ENCODE measurements around the gene FAM240B.

FAM240B gene

GRCh38 chr9:38761999-38762398 lies 42.1 kb upstream of the FAM240B start:
- TF ChIP-seq CTCF (IDR thresholded peaks at IDR 0.05; ENCODE audit: low read length) = no peak
- no peak for TF ChIP-seq EZH2phosphoT487 (IDR thresholded peaks at IDR 0.05; ENCODE audit: low read length)
- TF ChIP-seq EZH2 (optimal IDR thresholded peaks at IDR 0.05; ENCODE audit: low read depth, low read length) = no peak
- Histone ChIP-seq H4K20me1 (ENCODE audit: insufficient read depth, low read length) (no peaks in the 10 kb centered on the region), H3K4me3 (ENCODE audit: low read length) (no peak overlapping the region), H3K27me3 (replicated peaks; ENCODE audit: insufficient read depth, low read length) (no peaks in the 10 kb centered on the region), H3K27ac (ENCODE audit: low read length) (no peak overlapping the region), H3K4me1 (ENCODE audit: low read length) (no peaks in the 10 kb centered on the region), H3K36me3 (replicated peaks; ENCODE audit: insufficient read depth, low read length) (no peaks in the 10 kb centered on the region), H3K9me2 (replicated peaks; ENCODE audit: insufficient read depth, low read length) (no peaks in the 10 kb centered on the region), H3K9ac (ENCODE audit: low read length) (no peak overlapping the region), H2AFZ (ENCODE audit: low read length) (no peak overlapping the region), H3K9me3 (replicated peaks; ENCODE audit: insufficient read depth, low read length) (no peaks in the 10 kb centered on the region), H3F3A (ENCODE audit: insufficient read depth, low read length) (no peaks in the 10 kb centered on the region), H3K4me2 (ENCODE audit: low read depth, low read length) (no peak overlapping the region), H3K79me2 (ENCODE audit: low read length) (no peaks in the 10 kb centered on the region)
- no peak for DNase-seq

DNA sequence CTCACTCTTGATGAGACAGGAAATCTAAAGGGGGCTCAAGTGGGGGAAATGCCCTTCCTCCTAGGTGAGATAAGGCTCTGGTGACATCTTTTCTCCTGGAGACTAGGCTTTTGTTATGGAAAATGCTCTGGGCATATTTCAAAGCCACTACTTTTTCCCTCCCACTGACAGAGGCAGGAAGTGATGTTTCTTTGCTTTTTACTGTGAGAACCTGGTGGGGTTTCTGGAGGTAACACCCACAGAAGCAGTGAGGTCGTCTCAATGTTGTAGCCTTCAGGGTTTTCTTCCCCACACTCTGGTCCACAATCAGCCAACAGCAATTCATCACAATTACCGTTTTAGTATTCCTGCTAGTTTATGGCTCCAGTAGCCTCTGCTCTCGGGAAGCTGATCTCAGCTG lies 41.4 kb upstream of the FAM240B start:
- Histone ChIP-seq H3K4me2 (ENCODE audit: low read depth, low read length) (no peak overlapping the region), H3K4me3 (ENCODE audit: low read length) (no peak overlapping the region), H2AFZ (ENCODE audit: low read length) (no peak overlapping the region)

DNA sequence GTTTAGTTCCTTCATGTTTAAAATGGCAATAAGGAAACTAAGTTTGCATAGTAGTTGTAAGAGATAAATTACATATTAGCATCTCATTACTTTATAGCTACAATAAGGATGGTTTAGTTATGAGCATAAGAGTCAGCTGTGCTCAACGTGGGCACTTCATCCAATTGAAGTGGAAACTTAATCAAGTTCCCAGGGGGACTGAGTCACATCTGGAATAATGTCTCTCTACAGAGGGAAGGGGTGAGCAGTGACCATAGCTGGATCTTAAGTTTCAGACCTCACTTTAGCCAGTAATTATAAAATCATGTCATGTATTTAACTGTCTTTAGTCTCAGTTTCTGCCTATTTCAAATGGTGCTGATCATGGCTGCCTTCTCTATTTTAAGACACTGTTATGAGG lies 36.8 kb upstream of the FAM240B start:
- Histone ChIP-seq H3K9me2 (replicated peaks; ENCODE audit: insufficient read depth, low read length) (no peaks in the 10 kb centered on the region), H3F3A (ENCODE audit: insufficient read depth, low read length) (no peaks in the 10 kb centered on the region), H3K9me3 (replicated peaks; ENCODE audit: insufficient read depth, low read length) (no peaks in the 10 kb centered on the region), H3K36me3 (replicated peaks; ENCODE audit: insufficient read depth, low read length) (no peaks in the 10 kb centered on the region), H2AFZ (ENCODE audit: low read length) (no peak overlapping the region), H4K20me1 (ENCODE audit: insufficient read depth, low read length) (no peaks in the 10 kb centered on the region), H3K79me2 (ENCODE audit: low read length) (no peaks in the 10 kb centered on the region), H3K9ac (ENCODE audit: low read length) (no peak overlapping the region), H3K4me1 (ENCODE audit: low read length) (no peaks in the 10 kb centered on the region), H3K4me3 (ENCODE audit: low read length) (no peak overlapping the region), H3K27ac (ENCODE audit: low read length) (no peak overlapping the region), H3K27me3 (replicated peaks; ENCODE audit: insufficient read depth, low read length) (no peaks in the 10 kb centered on the region), H3K4me2 (ENCODE audit: low read depth, low read length) (no peak overlapping the region)
- no peak for DNase-seq
- TF ChIP-seq EZH2phosphoT487 (IDR thresholded peaks at IDR 0.05; ENCODE audit: low read length) (no peak), CTCF (IDR thresholded peaks at IDR 0.05; ENCODE audit: low read length) (no peak), EZH2 (optimal IDR thresholded peaks at IDR 0.05; ENCODE audit: low read depth, low read length) (no peak)

More for the DNA sequence above, 41.4 kb upstream of the FAM240B start:
- Histone ChIP-seq H3K27me3 (replicated peaks; ENCODE audit: insufficient read depth, low read length) (no peaks in the 10 kb centered on the region), H3K27ac (ENCODE audit: low read length) (no peak overlapping the region), H4K20me1 (ENCODE audit: insufficient read depth, low read length) (no peaks in the 10 kb centered on the region), H3K9me2 (replicated peaks; ENCODE audit: insufficient read depth, low read length) (no peaks in the 10 kb centered on the region), H3K79me2 (ENCODE audit: low read length) (no peaks in the 10 kb centered on the region), H3K36me3 (replicated peaks; ENCODE audit: insufficient read depth, low read length) (no peaks in the 10 kb centered on the region), H3K9me3 (replicated peaks; ENCODE audit: insufficient read depth, low read length) (no peaks in the 10 kb centered on the region), H3K9ac (ENCODE audit: low read length) (no peak overlapping the region), H3F3A (ENCODE audit: insufficient read depth, low read length) (no peaks in the 10 kb centered on the region), H3K4me1 (ENCODE audit: low read length) (no peaks in the 10 kb centered on the region)
- no peak for TF ChIP-seq CTCF (IDR thresholded peaks at IDR 0.05; ENCODE audit: low read length)
- no peak for TF ChIP-seq EZH2 (optimal IDR thresholded peaks at IDR 0.05; ENCODE audit: low read depth, low read length)
- no peak for TF ChIP-seq EZH2phosphoT487 (IDR thresholded peaks at IDR 0.05; ENCODE audit: low read length)
- no peak for DNase-seq

All from MM.1S (cell line).